Hepatocyte (in vitro differentiated cells): ENCODE data around the gene CFAP77.

Experiments
- CTCF ChIP-seq: fragments of 200-600 bp; sonication (generic); IDR thresholded peaks from 2 replicates; pipeline ENCODE4 v1.5.1; 2016; ENCODE audit warnings: antibody characterized with exemption, mild to moderate bottlenecking; ENCODE audit not compliant: poor library complexity
- EZH2 ChIP-seq: fragments of 200-600 bp; sonication (generic); IDR thresholded peaks from 2 replicates; pipeline ENCODE4 v1.6.1; 2016; ENCODE audit warnings: antibody characterized with exemption, mild to moderate bottlenecking, borderline replicate concordance
- EZH2phosphoT487 ChIP-seq: fragments of 200-600 bp; sonication (generic); IDR thresholded peaks from one replicate; pipeline ENCODE4 v1.6.1; 2018; ENCODE audit warnings: antibody characterized with exemption, mild to moderate bottlenecking, low read depth, moderate library complexity; ENCODE audit not compliant: unreplicated experiment, severe bottlenecking

DNA sequence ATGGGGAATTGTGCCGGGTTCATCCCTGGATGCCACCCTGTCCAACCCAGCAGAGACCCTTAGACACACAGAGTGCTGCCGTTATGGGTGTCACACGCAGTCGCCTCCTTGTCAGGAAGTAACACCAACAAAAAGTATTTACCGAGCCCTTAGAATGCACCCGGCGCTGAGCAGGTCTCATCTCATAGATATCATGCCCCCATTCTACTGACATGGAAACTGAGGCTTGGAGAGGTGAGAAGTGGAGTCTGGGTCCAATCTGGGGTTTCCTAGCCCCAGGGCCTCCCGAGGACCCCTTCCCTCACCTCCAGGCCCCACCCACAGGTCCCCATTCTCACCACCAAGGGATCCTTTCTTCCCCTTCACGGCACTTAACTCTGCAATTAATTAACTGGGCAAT lies 135.6 kb downstream of the CFAP77 start:
- TF ChIP-seq EZH2 (no peak), CTCF (no peak), EZH2phosphoT487 (no peak)
